Osteocyte (in vitro differentiated cells): Measurements from ENCODE around the gene SP5. TPM values are rescaled to one million over a fixed set of nuclear protein-coding genes. Genes with fewer than 3 reads are reported as not detected.
A peak's percentile ranks its signal among the peaks of the same experiment; 100 is the strongest.

Source experiments
- DNase-seq: peaks from one replicate; pipeline ENCODE4 v3.0.0; 2021; ENCODE audit warnings: mixed read lengths; ENCODE audit not compliant: unreplicated experiment; ENCODE audit errors: extremely low spot score
- H3K27ac Mint-ChIP-seq: one replicate; pipeline ENCODE4 v1.8.0; 2021; ENCODE audit warnings: mild to moderate bottlenecking, mixed read lengths; ENCODE audit not compliant: unreplicated experiment
- H3K27me3 Mint-ChIP-seq: one replicate; pipeline ENCODE4 v1.8.0; 2021; ENCODE audit warnings: mixed read lengths; ENCODE audit not compliant: unreplicated experiment
- H3K36me3 Mint-ChIP-seq: one replicate; pipeline ENCODE4 v1.8.0; 2021; ENCODE audit warnings: mixed read lengths; ENCODE audit not compliant: unreplicated experiment
- H3K4me1 Mint-ChIP-seq: one replicate; pipeline ENCODE4 v1.8.0; 2021; ENCODE audit warnings: mixed read lengths; ENCODE audit not compliant: unreplicated experiment
- H3K4me3 Mint-ChIP-seq: one replicate; pipeline ENCODE4 v1.8.0; 2021; ENCODE audit warnings: mild to moderate bottlenecking, moderate library complexity, mixed read lengths; ENCODE audit not compliant: unreplicated experiment
- H3K9me3 Mint-ChIP-seq: one replicate; pipeline ENCODE4 v1.8.0; 2021; ENCODE audit warnings: mixed read lengths; ENCODE audit not compliant: unreplicated experiment
- total RNA-seq: library from RNA; stranded (reverse); gene quantifications from 2 replicates; pipeline ENCODE4 v1.2.1, GENCODE V29; 2021
- TF ChIP-seq, protein P1 (sequence below): fragments of 200-600 bp; sonication (generic); IDR thresholded peaks from 2 replicates; pipeline ENCODE4 v1.5.0; 2021; ENCODE audit warnings: antibody characterized with exemption, mild to moderate bottlenecking, moderate library complexity

SP5 gene
- total RNA-seq, 1 donor from 2014 or later, result not detected

DNA sequence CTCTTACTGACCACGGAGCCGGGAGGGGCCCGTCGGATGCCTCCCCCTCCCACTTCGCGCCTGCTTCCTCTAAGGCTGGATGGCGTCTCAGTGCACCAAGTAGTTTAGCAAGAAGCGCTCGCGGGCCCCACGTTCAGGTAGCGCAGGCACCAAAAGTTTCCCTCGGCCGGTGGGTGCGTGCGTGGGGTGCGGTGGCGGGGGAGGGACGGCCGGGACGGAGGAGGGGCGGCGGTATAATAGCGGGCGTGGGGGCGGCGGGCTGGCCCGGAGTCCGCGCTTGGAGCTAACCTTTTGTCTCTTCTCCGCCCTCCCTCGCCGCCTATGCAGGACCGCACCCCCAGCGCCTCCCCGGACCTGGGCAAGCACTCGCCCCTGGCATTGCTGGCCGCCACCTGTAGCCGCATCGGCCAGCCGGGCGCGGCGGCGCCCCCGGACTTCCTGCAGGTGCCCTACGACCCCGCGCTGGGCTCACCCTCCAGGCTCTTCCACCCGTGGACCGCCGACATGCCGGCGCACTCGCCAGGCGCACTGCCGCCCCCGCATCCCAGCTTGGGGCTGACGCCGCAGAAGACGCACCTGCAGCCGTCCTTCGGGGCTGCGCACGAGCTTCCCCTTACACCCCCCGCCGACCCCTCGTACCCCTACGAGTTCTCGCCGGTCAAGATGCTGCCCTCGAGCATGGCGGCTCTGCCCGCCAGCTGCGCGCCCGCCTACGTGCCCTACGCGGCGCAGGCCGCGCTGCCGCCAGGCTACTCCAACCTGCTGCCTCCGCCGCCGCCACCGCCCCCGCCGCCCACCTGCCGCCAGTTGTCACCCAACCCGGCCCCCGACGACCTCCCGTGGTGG is 1.0 kb downstream of the SP5 start:
- H3K9me3 Mint-ChIP-seq, result no peaks in the 10 kb centered on the region
- H3K36me3 Mint-ChIP-seq, result no peaks in the 10 kb centered on the region
- peaks cover 68% of the 10 kb centered on the region for H3K27me3 Mint-ChIP-seq
- peak overlapping the region; percentile 59 for H3K4me3 Mint-ChIP-seq
- peak; percentile 80 for DNase-seq
- TF ChIP-seq, protein P1, sequence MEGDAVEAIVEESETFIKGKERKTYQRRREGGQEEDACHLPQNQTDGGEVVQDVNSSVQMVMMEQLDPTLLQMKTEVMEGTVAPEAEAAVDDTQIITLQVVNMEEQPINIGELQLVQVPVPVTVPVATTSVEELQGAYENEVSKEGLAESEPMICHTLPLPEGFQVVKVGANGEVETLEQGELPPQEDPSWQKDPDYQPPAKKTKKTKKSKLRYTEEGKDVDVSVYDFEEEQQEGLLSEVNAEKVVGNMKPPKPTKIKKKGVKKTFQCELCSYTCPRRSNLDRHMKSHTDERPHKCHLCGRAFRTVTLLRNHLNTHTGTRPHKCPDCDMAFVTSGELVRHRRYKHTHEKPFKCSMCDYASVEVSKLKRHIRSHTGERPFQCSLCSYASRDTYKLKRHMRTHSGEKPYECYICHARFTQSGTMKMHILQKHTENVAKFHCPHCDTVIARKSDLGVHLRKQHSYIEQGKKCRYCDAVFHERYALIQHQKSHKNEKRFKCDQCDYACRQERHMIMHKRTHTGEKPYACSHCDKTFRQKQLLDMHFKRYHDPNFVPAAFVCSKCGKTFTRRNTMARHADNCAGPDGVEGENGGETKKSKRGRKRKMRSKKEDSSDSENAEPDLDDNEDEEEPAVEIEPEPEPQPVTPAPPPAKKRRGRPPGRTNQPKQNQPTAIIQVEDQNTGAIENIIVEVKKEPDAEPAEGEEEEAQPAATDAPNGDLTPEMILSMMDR, result no peak
- H3K27ac Mint-ChIP-seq, result no peak overlapping the region
- peaks cover 26% of the 10 kb centered on the region for H3K4me1 Mint-ChIP-seq

DNA sequence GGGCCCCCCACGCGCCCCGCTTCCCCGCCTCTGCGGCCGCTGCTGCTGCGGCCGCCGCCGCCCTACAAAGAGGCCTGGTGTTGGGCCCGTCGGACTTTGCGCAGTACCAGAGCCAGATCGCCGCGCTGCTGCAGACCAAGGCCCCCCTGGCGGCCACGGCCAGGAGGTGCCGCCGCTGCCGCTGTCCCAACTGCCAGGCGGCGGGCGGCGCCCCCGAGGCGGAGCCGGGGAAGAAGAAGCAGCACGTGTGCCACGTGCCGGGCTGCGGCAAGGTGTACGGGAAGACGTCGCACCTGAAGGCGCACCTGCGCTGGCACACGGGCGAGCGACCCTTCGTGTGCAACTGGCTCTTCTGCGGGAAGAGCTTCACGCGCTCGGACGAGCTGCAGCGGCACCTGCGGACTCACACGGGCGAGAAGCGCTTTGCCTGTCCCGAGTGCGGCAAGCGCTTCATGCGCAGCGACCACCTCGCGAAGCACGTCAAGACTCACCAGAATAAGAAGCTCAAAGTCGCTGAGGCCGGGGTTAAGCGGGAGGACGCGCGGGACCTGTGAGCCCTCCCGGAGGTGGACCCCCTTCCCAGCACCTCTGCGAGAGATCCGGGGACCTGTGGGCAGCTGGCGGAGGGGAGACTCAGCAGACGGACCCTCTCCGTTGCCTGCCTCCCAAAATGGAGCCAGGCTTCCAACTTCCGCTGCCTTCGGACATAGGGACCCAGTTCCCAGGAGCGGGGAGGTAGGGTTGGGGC is 1.9 kb downstream of the SP5 start:
- Mint-ChIP-seq H3K36me3 (no peaks in the 10 kb centered on the region), H3K4me3 (no peak overlapping the region), H3K9me3 (no peaks in the 10 kb centered on the region), H3K4me1 (peaks cover 23% of the 10 kb centered on the region), H3K27me3 (peaks cover 68% of the 10 kb centered on the region), H3K27ac (no peak overlapping the region)
- TF ChIP-seq, protein P1, result peak; percentile 69
- no peak for DNase-seq

DNA sequence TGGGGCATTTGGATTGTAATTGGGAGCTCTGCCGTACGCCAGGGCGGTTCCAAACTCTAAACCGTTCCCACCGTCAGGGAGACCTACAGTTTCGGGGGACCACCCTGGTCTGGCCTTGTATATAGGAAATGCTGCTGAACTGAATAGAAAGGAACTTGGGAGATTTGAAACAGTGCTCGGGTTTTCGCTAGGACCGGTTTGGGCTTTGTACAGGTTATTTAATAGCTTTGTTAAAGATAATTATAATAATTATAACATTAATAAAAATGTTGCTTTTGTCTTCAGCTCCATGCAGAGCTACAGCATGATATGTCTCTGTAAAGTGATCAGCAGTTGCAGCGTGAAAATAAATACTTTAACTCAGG is 2.4 kb downstream of the SP5 start:
- no peaks in the 10 kb centered on the region for H3K9me3 Mint-ChIP-seq
- peaks cover 67% of the 10 kb centered on the region for H3K27me3 Mint-ChIP-seq
- H3K4me3 Mint-ChIP-seq, result no peak overlapping the region
- peaks cover 19% of the 10 kb centered on the region for H3K4me1 Mint-ChIP-seq
- H3K27ac Mint-ChIP-seq, result no peak overlapping the region
- DNase-seq, result no peak
- TF ChIP-seq, protein P1, result no peak
- no peaks in the 10 kb centered on the region for H3K36me3 Mint-ChIP-seq

DNA sequence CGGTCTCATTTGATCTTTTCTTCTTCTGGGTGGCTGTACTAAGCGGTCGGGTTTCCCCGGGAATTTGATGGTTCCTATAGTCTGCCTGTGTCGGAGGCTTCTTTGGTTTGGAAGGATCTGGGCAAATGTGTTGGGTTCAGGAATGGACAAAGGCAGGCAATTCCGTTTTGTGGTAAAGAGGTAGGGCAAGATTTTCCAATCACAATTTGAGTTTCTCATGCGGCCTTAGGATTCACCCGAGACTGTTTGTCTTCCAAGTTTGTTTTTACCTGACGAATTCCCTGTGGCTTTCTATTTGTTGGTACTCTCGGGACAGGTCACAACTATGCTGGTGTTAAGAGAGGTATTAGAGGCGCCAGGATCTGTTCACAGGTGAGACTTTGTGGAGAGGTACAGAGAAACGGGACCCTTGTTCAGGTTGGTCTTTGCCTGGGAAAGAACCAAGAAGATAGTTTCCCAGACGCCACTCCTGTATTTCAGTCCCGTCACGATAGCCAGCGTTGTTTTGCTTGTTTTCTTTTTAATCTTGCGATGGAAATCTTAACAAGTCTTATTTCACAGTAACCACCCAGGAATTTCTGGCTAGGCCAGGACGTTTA is 3.0 kb downstream of the SP5 start:
- Mint-ChIP-seq H3K4me3 (no peak overlapping the region), H3K36me3 (no peaks in the 10 kb centered on the region), H3K27me3 (peaks cover 63% of the 10 kb centered on the region), H3K9me3 (no peaks in the 10 kb centered on the region), H3K4me1 (peaks cover 19% of the 10 kb centered on the region), H3K27ac (no peak overlapping the region)
- no peak for DNase-seq
- TF ChIP-seq, protein P1, result no peak

DNA sequence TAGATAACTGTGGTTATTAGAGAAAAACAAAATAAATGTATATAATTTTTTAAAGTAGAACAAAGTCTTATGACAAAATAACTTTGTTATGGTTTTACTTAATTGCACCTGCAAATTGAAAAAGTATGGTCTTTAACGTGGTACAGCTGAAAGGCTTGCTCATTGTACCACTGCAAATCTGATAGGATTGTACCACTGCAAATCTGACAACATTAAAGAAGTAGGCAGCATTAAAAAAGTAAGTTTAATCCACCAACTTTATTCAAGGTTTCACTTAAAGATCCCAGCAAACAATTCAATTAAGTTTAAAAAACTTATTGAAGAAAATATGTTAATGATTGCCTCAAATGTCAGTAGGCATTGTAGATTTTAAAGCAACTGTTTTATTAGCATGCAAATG is 4.7 kb downstream of the SP5 start:
- Mint-ChIP-seq H3K4me1 (peaks cover 16% of the 10 kb centered on the region), H3K36me3 (no peaks in the 10 kb centered on the region), H3K4me3 (no peak overlapping the region), H3K27me3 (peaks cover 70% of the 10 kb centered on the region), H3K9me3 (no peaks in the 10 kb centered on the region), H3K27ac (no peak overlapping the region)
- TF ChIP-seq, protein P1, result no peak
- DNase-seq, result no peak
